GM12878 (cell line): ENCODE results near the gene PITPNC1. TPM values are rescaled to one million over a fixed set of nuclear protein-coding genes. Genes with fewer than 3 reads are reported as not detected.

Source experiments
- ATAC-seq: fragments of 200-7000 bp; cut with Tn5 transposase; 3 replicates; pipeline ENCODE4 v1.9.1; 2020; ENCODE audit warnings: mild to moderate bottlenecking, moderate library complexity
- BruUV-seq: library from RNA; stranded (reverse); fragments of 400-500 nt; replicated peaks from 2 replicates; lab custom pipeline; 2021; lab: Mats Ljungman, UMichigan
- CTCF ChIA-PET: fragments of 300-600 bp; sonication (Branson Sonifier 250); formaldehyde crosslinking; extraction: SDS; loops from one replicate; lab custom pipeline; 2021; ENCODE audit warnings: inconsistent platforms; lab: Yijun Ruan, JAX
- POLR2A ChIA-PET: fragments of 350-600 bp; formaldehyde crosslinking; extraction: SDS; loops from one replicate; lab custom pipeline; 2021; ENCODE audit warnings: inconsistent platforms; lab: Charles Lee
- RAD21 ChIA-PET: fragments of 300-600 bp; sonication (Branson Sonifier 250); formaldehyde crosslinking; loops from one replicate; lab custom pipeline; 2023; ENCODE audit warnings: antibody characterized with exemption; ENCODE audit not compliant: unreplicated experiment; lab: Charles Lee
- SMC1A ChIA-PET: fragments of 300-600 bp; sonication (Branson Sonifier 250); formaldehyde crosslinking; loops from one replicate; lab custom pipeline; 2023; ENCODE audit not compliant: unreplicated experiment, uncharacterized antibody; lab: Charles Lee
- DNase-seq: peaks from one replicate; pipeline ENCODE4 v3.0.0-alpha.2; 2011; ENCODE audit warnings: low read depth, low spot score
- FAIRE-seq: peaks from 3 replicates; lab custom pipeline; 2011; peaks lifted over from hg19 to GRCh38; lab: Jason Lieb, UNC
- H2AFZ ChIP-seq: 2 replicates; pipeline ENCODE4 v1.6.0; 2011; ENCODE audit warnings: low read depth, low read length, control low read depth; ENCODE audit not compliant: control insufficient read depth
- H3K27ac ChIP-seq: 2 replicates; pipeline ENCODE4 v1.5.1; 2011; ENCODE audit warnings: control low read depth; ENCODE audit not compliant: control insufficient read depth, insufficient read depth
- H3K27me3 ChIP-seq, 2 experiments: replicated peaks in 1 of 2; 2 replicates each; pipeline versions ENCODE4 v1.6.0 to v1.6.1; 2011; ENCODE audit warnings: low read length in 1 of 2; ENCODE audit not compliant: control insufficient read depth in 2 of 2, insufficient read depth in 2 of 2
- H3K36me3 ChIP-seq, 2 experiments: 2 replicates each; pipeline ENCODE4 v1.5.1; 2011; ENCODE audit warnings: low read length in 1 of 2; ENCODE audit not compliant: control insufficient read depth in 2 of 2, insufficient read depth in 2 of 2
- H3K4me1 ChIP-seq: 2 replicates; pipeline ENCODE4 v1.6.1; 2011; ENCODE audit warnings: mild to moderate bottlenecking, low read length, moderate library complexity, mixed read lengths; ENCODE audit not compliant: control insufficient read depth, insufficient read depth
- H3K4me2 ChIP-seq: 2 replicates; pipeline ENCODE4 v1.6.0; 2011; ENCODE audit warnings: control low read depth; ENCODE audit not compliant: control insufficient read depth, insufficient read depth
- H3K4me3 ChIP-seq: fragments of 200-600 bp; sonication (generic); 2 replicates; pipeline ENCODE4 v1.5.1; 2016
- H3K79me2 ChIP-seq: 2 replicates; pipeline ENCODE4 v1.6.0; 2011; ENCODE audit warnings: low read length; ENCODE audit not compliant: control insufficient read depth, insufficient read depth
- H3K9ac ChIP-seq: 2 replicates; pipeline ENCODE4 v1.8.0; 2011; ENCODE audit warnings: low read length, control low read depth, mixed read lengths; ENCODE audit not compliant: control insufficient read depth, insufficient read depth
- H3K9me3 ChIP-seq: replicated peaks from 3 replicates; pipeline ENCODE4 v1.5.1; 2011; ENCODE audit warnings: mild to moderate bottlenecking, low read length; ENCODE audit not compliant: control insufficient read depth, insufficient read depth
- H4K20me1 ChIP-seq: 2 replicates; pipeline ENCODE4 v1.6.0; 2011; ENCODE audit not compliant: control insufficient read depth, insufficient read depth
- BCL3 ChIP-seq: IDR thresholded peaks from 2 replicates; pipeline ENCODE4 v1.6.1; 2011; ENCODE audit warnings: borderline replicate concordance, low read depth, mild to moderate bottlenecking, moderate library complexity, low read length; ENCODE audit not compliant: insufficient read depth, poor library complexity, severe bottlenecking
- BCLAF1 ChIP-seq: fragments of 450-650 bp; IDR thresholded peaks from 2 replicates; pipeline ENCODE4 v1.6.1; 2017; ENCODE audit warnings: antibody characterized with exemption, mild to moderate bottlenecking, moderate library complexity
- BMI1 ChIP-seq: fragments of 450-650 bp; IDR thresholded peaks from 2 replicates; pipeline ENCODE4 v1.6.1; 2016; ENCODE audit warnings: mild to moderate bottlenecking, moderate library complexity, borderline replicate concordance
- CBFB ChIP-seq: IDR thresholded peaks from 2 replicates; pipeline ENCODE4 v1.6.1; 2016; ENCODE audit warnings: antibody characterized with exemption, low read depth
- ELK1 ChIP-seq: IDR thresholded peaks from 2 replicates; pipeline ENCODE4 v1.6.1; 2012; ENCODE audit warnings: low read depth, low read length, improper control_type of control experiment
- EZH2 ChIP-seq: IDR thresholded peaks from 2 replicates; pipeline ENCODE4 v1.6.1; 2012; ENCODE audit warnings: low read depth, mild to moderate bottlenecking, control low read depth, inconsistent platforms, low read length, borderline replicate concordance; ENCODE audit not compliant: control insufficient read depth
- FOXM1 ChIP-seq: IDR thresholded peaks from 2 replicates; pipeline ENCODE4 v1.6.1; 2012; ENCODE audit warnings: low read depth, mild to moderate bottlenecking, inconsistent platforms, low read length, moderate library complexity
- HDAC2 ChIP-seq: fragments of 200-600 bp; sonication (generic); IDR thresholded peaks from 2 replicates; pipeline ENCODE4 v1.6.1; 2017
- KDM1A ChIP-seq: fragments of 200-600 bp; sonication (generic); IDR thresholded peaks from 2 replicates; pipeline ENCODE4 v1.6.1; 2016; ENCODE audit warnings: borderline replicate concordance
- NKRF ChIP-seq: fragments of 450-650 bp; conservative IDR thresholded peaks from 2 replicates; pipeline ENCODE4 v1.6.1; 2017; ENCODE audit warnings: mild to moderate bottlenecking, moderate library complexity
- POLR2A ChIP-seq: IDR thresholded peaks from 2 replicates; pipeline ENCODE4 v1.6.1; 2011; ENCODE audit warnings: low read depth, mild to moderate bottlenecking, low read length
- RAD21 ChIP-seq: IDR thresholded peaks from 2 replicates; pipeline ENCODE4 v1.6.1; 2011; ENCODE audit warnings: mild to moderate bottlenecking, low read depth, low read length, moderate library complexity; ENCODE audit not compliant: insufficient read depth
- TAF1 ChIP-seq: IDR thresholded peaks from 2 replicates; pipeline ENCODE4 v1.6.1; 2011; ENCODE audit warnings: mild to moderate bottlenecking, low read depth, low read length, borderline replicate concordance
- WGBS: methylation state at CpG from one replicate; pipeline ENCODE4 v1.1.6; 2016; ENCODE audit warnings: low lambda C conversion rate; ENCODE audit not compliant: insufficient replicate concordance, insufficient coverage; ENCODE audit errors: missing lambda C conversion rate; 5-methylcytosine and 5-hydroxymethylcytosine counted together
- in situ Hi-C: fragments of 300-500 bp; cut with MboI; formaldehyde crosslinking; loops from 9 replicates; pipeline ENCODE4 v1.14.3; 2018; ENCODE audit warnings: mixed read lengths
- intact Hi-C: fragments of 100-400 bp; cut with micrococcal nuclease; formaldehyde crosslinking; loops from one replicate; pipeline ENCODE4 v1.14.2; 2022; ENCODE audit not compliant: unreplicated experiment
- polyA plus RNA-seq, 11 experiments: library from polyadenylated mRNA; depleted of rRNA in 4 of 11; unstranded in 6 of 11; stranded (reverse) in 5 of 11; fragments of >200 nt; fragmentation: Nextera tagmentation in 4 of 11; fragmentation: Illumina TruSeq in 1 of 11; extraction: Ambion mirVana in 4 of 11; extraction: Trizol in 1 of 11; gene quantifications; 1 replicate in 1 of 11; 2 replicates in 10 of 11; pipeline versions ENCODE4 v1.2.1 to v1.2.3, GENCODE V29; 2011 to 2016; ENCODE audit warnings: inconsistent platforms in 2 of 11, missing spikeins in 2 of 11, low read depth in 1 of 11
- total RNA-seq, 4 experiments: library from RNA; depleted of rRNA in 3 of 4; stranded (reverse); fragments of >200 nt in 3 of 4; fragmentation: Illumina TruSeq in 1 of 4; extraction: Trizol in 1 of 4; gene quantifications; 2 replicates each; pipeline versions ENCODE4 v1.2.1 to v1.2.3, GENCODE V29; 2013 to 2021

The PITPNC1 gene
- total and polyA plus RNA-seq, 10 of the 15 experiments (the other 5 are each of a cell fraction or from before 2014, with no cell fraction given), result 12.2 to 62.4 (median 47.3) TPM

GRCh38 chr17:67639555-67639954, 262.5 kb downstream of the PITPNC1 start:
- ChIA-PET SMC1A (interaction anchor here (0.6 to 1.1 kb wide), 5 partner anchors 9 to 46 kb away, joined by 3 to 4 read pairs (median 3); no protein-coding TSS in a partner anchor), RAD21 (interaction anchor here (1.2 to 1.3 kb wide), 2 partner anchors 11 to 263 kb away, joined by 3 read pairs; no protein-coding TSS in a partner anchor), POLR2A (interaction anchor here (0.7 kb wide), 1 partner anchor 43 kb away, joined by 5 read pairs; no protein-coding TSS in a partner anchor), CTCF (interaction anchor here (0.9 to 1.3 kb wide), 2 partner anchors 9 to 10 kb away, joined by 3 to 10 read pairs; no protein-coding TSS in a partner anchor)
- ATAC-seq (no peak), FAIRE-seq (no peak), DNase-seq (no peak)
- Histone ChIP-seq H2AFZ (no peak overlapping the region), H3K79me2 (no peaks in the 10 kb centered on the region), H3K9ac (no peak overlapping the region), H3K4me3 (no peak overlapping the region), H3K9me3 (no peaks in the 10 kb centered on the region), H3K36me3 (peaks cover 4 to 7% of the 10 kb centered on the region in 2 experiments; a peak in 3 of 4 replicates), H3K27ac (no peak overlapping the region), H4K20me1 (no peaks in the 10 kb centered on the region), H3K4me2 (no peak overlapping the region), H3K27me3 (no peaks in the 10 kb centered on the region), H3K4me1 (no peaks in the 10 kb centered on the region)
- BruUV-seq, result no TSS peak
- TF ChIP-seq POLR2A, result no peak
- TF ChIP-seq BMI1, result no peak
- no peak for TF ChIP-seq EZH2
- TF ChIP-seq KDM1A, result no peak
- TF ChIP-seq RAD21, result no peak
- TF ChIP-seq HDAC2, result no peak
- TF ChIP-seq NKRF, result no peak
- TF ChIP-seq CBFB, result no peak
- no peak for TF ChIP-seq BCLAF1
- no peak for TF ChIP-seq ELK1
- no peak for TF ChIP-seq BCL3
- no peak for TF ChIP-seq FOXM1
- no peak for TF ChIP-seq TAF1
- 48% methylated on average over 4 of the region's 4 CpGs for WGBS
- intact Hi-C loops, result no loop called here
- in situ Hi-C loops, result loop anchor here (25.0 kb wide), 1 partner anchor 927 kb away; no protein-coding TSS in a partner anchor
